Measurements from ENCODE around the gene ICAM4. TPM values are rescaled to one million over a fixed set of nuclear protein-coding genes. Genes with fewer than 3 reads are reported as not detected.
"Not testable (repeated sequence)": the region's sequence is repeated elsewhere in the genome, so short reads cannot be mapped to it uniquely, and the experiment has no call there.

ICAM4 gene
- total RNA-seq, 4 donors from 2014 or later, result not detected

GRCh38 chr19:10334588-10335351, 48.0 kb downstream of the ICAM4 start:
- TF ChIP-seq POLR2A (IDR thresholded peaks at IDR 0.05), result peak; percentile 49 to 57
- peak in 2 of 6 experiments; percentile 14 to 15 for TF ChIP-seq CTCF (IDR thresholded peaks at IDR 0.05)
- Histone ChIP-seq H3K36me3 (peaks cover 0 to 8% (median 0%) of the 10 kb centered on the region in 3 donors), H3K9me3 (no peaks in the 10 kb centered on the region), H3K27me3 (no peaks in the 10 kb centered on the region), H3K4me1 (peaks cover 0 to 12% (median 8%) of the 10 kb centered on the region in 4 donors), H3K27ac (peak overlapping the region; percentile 85 to 97 (median 90)), H3K4me3 (peak overlapping the region; percentile 72 to 83 (median 78))
- DNase-seq, result peak; percentile 61 to 98 (median 95)

GRCh38 chr19:10335352-10335985, 48.7 kb downstream of the ICAM4 start:
- Histone ChIP-seq H3K36me3 (peaks cover 0 to 1% (median 0%) of the 10 kb centered on the region in 3 donors), H3K27ac (peak overlapping the region in 1 of 4 donors; percentile 88), H3K9me3 (no peaks in the 10 kb centered on the region), H3K4me1 (peaks cover 0 to 12% (median 8%) of the 10 kb centered on the region in 4 donors), H3K4me3 (peak overlapping the region in 2 of 4 donors; percentile 72 to 75), H3K27me3 (no peaks in the 10 kb centered on the region)
- TF ChIP-seq POLR2A (IDR thresholded peaks at IDR 0.05) (no peak), CTCF (IDR thresholded peaks at IDR 0.05) (no peak)
- DNase-seq, result no peak

- not testable (repeated sequence) for H3K4me3 ChIP-seq, H3K27me3 ChIP-seq, H3K9me3 ChIP-seq, H3K36me3 ChIP-seq, H3K27ac ChIP-seq, H3K4me1 ChIP-seq, DNase-seq
Observed at GRCh38 chr19:10336725-10337124, 50.0 kb downstream of the ICAM4 start.

Small RNAs within 50 kb of the gene (small RNA-seq; reads per million reads assigned to genes)
- 0 reads per million in 2 donors for gene AC011511.1
- 0 reads per million in 2 donors for gene AC011511.4

Other genes starting within 250 kb of the ICAM4 start
- gene SHFL, start 200.6 kb upstream of the ICAM4 start, total RNA-seq, result 100 to 1,000 TPM in 1 of 4 donors, 10 to 100 TPM in 3; 39.9 to 125 (median 62.7) TPM
- gene ANGPTL6, start 184.3 kb upstream of the ICAM4 start, total RNA-seq, result 10 to 100 TPM in 1 of 4 donors, 1 to 10 TPM in 3; 1.1 to 19.0 (median 2.5) TPM
- 100 to 1,000 TPM in 1 of 4 donors, 10 to 100 TPM in 3; 11.7 to 147 (median 24.7) TPM for gene PPAN, start 180.6 kb upstream of the ICAM4 start, total RNA-seq
- 10 to 100 TPM in 2 of 4 donors, 1 to 10 TPM in 2; 7.0 to 21.5 (median 11.6) TPM for gene P2RY11, start 175.3 kb upstream of the ICAM4 start, total RNA-seq
- 100 to 1,000 TPM; 111 to 220 (median 181) TPM for gene EIF3G, start 167.1 kb upstream of the ICAM4 start, total RNA-seq
- gene DNMT1, start 92.0 kb upstream of the ICAM4 start, total RNA-seq, result 100 to 1,000 TPM in 1 of 4 donors, 10 to 100 TPM in 3; 22.1 to 195 (median 41.5) TPM
- 1 to 10 TPM; 2.8 to 4.8 (median 3.1) TPM for gene S1PR2, start 55.6 kb upstream of the ICAM4 start, total RNA-seq
- gene MRPL4, start 34.7 kb upstream of the ICAM4 start, total RNA-seq, result 10 to 100 TPM; 43.8 to 49.6 (median 45.3) TPM
- gene ICAM1, start 15.8 kb upstream of the ICAM4 start, total RNA-seq, result 10 to 100 TPM in 2 of 4 donors, 1 to 10 TPM in 2; 2.6 to 62.7 (median 12.7) TPM
- under 1 TPM in 1 of 4 donors, not detected in 3; 0.27 TPM for gene ICAM5, start 3.0 kb downstream of the ICAM4 start, total RNA-seq
- gene ZGLP1, start 22.9 kb downstream of the ICAM4 start, total RNA-seq, result 10 to 100 TPM in 1 of 4 donors, 1 to 10 TPM in 1, not detected in 2; 2.1 to 10.7 TPM
- 10 to 100 TPM in 3 of 4 donors, 1 to 10 TPM in 1; 8.3 to 22.2 (median 12.5) TPM for gene FDX2, start 29.1 kb downstream of the ICAM4 start, total RNA-seq
- 10 to 100 TPM; 42.1 to 66.5 (median 55.8) TPM for gene RAVER1, start 46.6 kb downstream of the ICAM4 start, total RNA-seq
- gene ICAM3, start 52.7 kb downstream of the ICAM4 start, total RNA-seq, result 10 to 100 TPM in 3 of 4 donors, 1 to 10 TPM in 1; 5.5 to 20.6 (median 10.8) TPM
- 100 to 1,000 TPM; 138 to 531 (median 246) TPM for gene TYK2, start 93.6 kb downstream of the ICAM4 start, total RNA-seq
- gene CDC37, start 116.6 kb downstream of the ICAM4 start, total RNA-seq, result 100 to 1,000 TPM; 118 to 443 (median 159) TPM
- 1 to 10 TPM; 3.3 to 7.2 (median 5.1) TPM for gene PDE4A, start 133.6 kb downstream of the ICAM4 start, total RNA-seq
- 10 to 100 TPM; 44.2 to 53.6 (median 46.9) TPM for gene KEAP1, start 216.4 kb downstream of the ICAM4 start, total RNA-seq
- not detected for gene S1PR5, start 230.5 kb downstream of the ICAM4 start, total RNA-seq

Measured in Peyer's patch (tissue), 4 donors.